Muscle of arm (tissue), 12 donors: Measurements from ENCODE around the gene RAI1. TPM values are rescaled to one million over a fixed set of nuclear protein-coding genes. Genes with fewer than 3 reads are reported as not detected.

Experiments
- DNase-seq: peaks from one replicate; pipeline ENCODE4 v3.0.0-alpha.2; 2013
- polyA plus RNA-seq, 12 donors: library from polyadenylated mRNA; unstranded; fragments of 120-200 nt; gene quantifications; one replicate each; pipeline ENCODE4 v1.2.1, GENCODE V29; 2013; ENCODE audit not compliant: insufficient read length in 12 of 12

The RAI1 gene
- polyA plus RNA-seq, 12 donors, result 11.7 to 36.8 (median 14.5) TPM; not detected in 1

GRCh38 chr17:17749025-17749772 is 67.9 kb downstream of the RAI1 start:
- no peak for DNase-seq

DNA sequence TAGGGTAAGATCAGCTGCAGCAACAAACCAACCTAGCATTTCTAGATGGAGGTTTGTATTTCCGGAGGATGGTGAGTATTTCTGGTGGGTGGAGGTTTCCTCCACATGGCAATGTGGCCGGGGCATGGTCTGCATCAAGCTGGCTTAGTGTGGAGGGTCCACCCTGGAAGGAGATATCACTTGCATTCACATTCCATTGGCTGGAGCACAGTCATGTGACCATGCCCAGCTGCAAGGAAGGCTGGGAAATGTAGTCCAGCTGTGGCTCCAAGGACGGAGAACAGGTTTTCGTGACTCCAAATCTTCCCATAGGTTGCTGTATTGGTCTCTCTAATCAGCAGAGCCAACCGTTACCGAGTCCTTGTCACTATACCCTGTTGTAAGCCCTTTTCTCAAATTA is 68.7 kb downstream of the RAI1 start:
- no peak for DNase-seq

GRCh38 chr17:17750881-17751280 is 69.6 kb downstream of the RAI1 start:
- DNase-seq, result no peak

- DNase-seq, result no peak
Observed at GRCh38 chr17:17751489-17752088, 70.3 kb downstream of the RAI1 start.

DNA sequence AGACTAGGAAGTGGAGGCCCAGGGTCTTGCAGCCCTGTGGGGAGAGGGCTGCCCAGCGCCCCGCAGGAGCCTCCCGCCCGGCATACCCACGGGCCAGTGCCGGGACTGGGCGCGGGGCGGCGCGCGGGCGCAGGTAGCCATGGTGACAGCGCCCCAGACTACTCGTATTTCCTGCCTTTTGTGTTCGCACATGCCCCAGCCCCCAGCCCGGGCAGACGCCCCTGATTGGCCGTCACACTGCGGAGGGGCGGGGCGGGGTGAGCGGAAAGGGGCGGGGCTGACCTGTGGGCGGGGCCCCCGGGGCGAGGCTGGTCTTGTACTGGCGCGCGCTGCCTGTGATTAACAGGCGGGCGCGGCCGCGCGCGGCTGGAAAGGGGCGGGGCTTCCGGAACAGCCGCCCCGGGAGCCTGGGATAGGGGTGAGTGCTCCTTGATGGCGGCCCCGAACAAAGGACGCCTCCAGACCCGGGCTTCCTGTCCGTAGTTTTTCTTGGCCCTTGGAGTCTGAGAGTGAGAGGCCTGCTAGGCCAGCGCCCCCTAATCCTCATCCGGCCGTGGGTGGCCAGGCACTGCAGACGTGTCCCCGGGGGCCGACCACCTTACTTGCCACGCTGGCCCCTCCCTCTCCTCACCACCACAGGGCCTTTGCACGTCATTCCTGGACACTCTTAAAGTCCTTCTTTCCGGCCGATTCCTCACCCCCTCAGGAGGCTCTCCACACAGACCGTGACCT is 71.0 kb downstream of the RAI1 start:
- peak; percentile 90 for DNase-seq

DNA sequence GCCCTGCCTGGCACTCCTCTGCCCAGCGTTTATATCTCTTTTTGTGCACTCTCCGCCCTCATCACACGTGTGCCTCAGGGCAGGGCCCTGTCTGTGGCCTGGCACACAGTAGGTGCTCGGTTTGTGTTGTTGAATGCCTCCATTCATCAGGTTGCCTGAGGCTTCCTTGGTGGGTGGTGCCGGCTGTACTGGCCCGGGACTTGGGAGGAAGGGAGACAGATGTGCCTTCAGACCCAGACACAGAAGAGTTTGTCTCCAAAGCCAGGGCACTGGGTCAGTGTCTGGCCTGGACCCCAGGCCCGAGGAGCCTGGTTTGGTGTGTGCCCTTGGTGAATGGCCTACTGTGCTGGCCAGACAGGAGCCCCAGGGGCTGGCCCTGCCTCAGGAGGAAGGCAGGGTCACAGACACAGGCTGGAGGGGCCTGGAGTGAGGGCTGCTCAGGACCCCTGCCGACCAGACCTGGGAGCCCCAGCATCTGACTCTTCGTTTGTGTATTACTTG is 71.6 kb downstream of the RAI1 start:
- no peak for DNase-seq

DNA sequence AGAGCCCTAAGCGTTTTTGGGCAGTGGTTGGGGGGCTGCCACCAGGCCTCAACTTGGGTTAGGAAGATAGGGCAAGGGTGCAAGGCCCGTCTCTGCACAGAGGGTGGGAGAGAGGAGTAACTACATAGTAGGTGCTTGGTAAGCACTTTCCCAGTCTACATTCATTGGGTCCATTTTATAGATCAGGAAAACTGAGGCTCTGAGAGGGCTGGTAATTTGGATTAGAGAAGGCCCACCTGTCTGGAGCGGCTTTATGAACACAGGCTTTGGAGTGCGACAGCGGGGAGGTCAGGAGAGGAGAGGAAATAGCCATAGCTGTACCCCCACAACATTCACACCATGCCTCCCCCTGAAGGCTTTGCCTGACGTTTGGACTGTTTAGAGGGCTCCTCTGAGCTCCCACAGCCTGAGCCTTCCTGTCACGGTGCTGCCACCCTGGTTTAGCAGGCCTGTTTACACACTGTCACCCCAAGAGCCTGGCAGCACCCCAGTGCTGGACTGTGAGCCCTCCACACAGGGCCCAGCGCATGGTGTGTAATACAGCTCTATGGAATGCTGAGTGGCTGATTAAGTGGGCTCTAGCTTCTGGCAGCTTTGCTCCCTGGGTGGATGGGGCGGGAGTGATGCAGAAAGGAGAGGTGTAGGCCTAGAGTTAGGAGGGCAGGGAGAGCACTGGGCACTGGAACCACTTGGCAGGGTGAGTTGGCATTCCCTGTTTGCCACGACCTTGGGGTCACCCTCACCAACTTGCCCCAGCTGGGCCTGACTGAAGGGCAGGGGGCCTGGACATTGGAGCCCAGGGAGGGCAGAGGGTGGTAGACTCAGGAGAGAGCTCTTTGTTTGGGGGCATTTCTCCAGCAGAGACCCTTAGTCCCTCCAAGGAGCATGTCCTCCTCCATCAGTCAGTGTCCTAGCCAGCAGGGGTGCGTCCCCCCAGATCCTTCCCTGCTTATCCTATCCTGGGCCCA is 73.7 kb downstream of the RAI1 start:
- no peak for DNase-seq

- no peak for DNase-seq
Observed at GRCh38 chr17:17755715-17756114, 74.5 kb downstream of the RAI1 start.

DNA sequence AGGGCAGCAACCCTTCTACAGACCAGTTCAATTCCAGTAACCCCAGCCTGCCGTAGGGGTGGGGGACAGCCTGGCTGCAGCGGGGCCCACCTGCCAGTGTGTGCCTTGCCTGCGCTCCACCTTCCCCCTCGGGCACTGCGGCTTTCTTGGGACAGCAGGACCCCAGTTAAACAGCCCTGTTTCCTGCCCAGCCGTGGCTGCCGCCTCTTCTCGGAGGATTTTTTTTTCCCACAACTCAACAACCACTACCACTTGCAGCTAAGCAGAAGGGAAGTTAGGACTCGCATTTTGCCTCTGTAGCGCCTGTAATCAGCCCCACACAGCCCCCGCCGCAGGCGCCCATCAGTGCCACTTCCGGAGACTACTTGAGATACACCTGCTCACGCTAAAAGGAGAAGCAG is 76.1 kb downstream of the RAI1 start:
- no peak for DNase-seq

GRCh38 chr17:17757956-17758845 is 76.9 kb downstream of the RAI1 start:
- no peak for DNase-seq

GRCh38 chr17:17758941-17759563 is 77.8 kb downstream of the RAI1 start:
- DNase-seq, result no peak

- no peak for DNase-seq
Observed at GRCh38 chr17:17760350-17760749, 79.1 kb downstream of the RAI1 start.

DNA sequence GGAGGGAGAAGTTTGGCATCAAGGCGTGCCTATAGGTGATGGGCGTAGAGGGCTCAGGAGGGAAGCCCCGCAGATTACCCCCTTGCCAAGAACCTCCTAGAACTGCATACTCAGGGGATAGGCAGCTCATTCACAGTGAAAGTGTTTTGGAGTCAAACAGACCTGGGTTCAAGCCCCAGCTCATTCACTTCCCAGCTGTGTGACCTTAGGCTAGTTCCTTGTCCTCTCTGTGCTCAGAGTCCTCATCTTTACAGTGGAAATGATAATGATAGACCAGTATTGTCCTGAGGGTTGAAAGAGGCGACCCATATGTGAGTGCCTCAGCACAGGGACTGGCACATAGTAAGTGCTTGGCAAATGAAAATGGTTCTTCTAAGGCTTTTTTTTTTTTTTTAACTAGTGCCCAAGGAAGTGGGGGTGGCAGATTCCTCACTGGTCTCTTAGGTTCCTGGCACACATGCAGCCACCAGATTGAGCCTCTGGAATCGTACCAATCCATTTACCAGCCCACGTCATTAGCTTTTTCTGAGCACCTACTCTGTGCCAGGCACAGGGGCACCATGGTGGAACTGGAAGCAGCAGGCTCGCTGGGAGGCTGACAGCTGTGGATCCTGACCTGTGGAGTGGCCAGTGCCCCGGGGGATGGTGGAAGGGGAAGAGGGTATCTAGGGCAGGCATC is 79.8 kb downstream of the RAI1 start:
- DNase-seq, result no peak

DNA sequence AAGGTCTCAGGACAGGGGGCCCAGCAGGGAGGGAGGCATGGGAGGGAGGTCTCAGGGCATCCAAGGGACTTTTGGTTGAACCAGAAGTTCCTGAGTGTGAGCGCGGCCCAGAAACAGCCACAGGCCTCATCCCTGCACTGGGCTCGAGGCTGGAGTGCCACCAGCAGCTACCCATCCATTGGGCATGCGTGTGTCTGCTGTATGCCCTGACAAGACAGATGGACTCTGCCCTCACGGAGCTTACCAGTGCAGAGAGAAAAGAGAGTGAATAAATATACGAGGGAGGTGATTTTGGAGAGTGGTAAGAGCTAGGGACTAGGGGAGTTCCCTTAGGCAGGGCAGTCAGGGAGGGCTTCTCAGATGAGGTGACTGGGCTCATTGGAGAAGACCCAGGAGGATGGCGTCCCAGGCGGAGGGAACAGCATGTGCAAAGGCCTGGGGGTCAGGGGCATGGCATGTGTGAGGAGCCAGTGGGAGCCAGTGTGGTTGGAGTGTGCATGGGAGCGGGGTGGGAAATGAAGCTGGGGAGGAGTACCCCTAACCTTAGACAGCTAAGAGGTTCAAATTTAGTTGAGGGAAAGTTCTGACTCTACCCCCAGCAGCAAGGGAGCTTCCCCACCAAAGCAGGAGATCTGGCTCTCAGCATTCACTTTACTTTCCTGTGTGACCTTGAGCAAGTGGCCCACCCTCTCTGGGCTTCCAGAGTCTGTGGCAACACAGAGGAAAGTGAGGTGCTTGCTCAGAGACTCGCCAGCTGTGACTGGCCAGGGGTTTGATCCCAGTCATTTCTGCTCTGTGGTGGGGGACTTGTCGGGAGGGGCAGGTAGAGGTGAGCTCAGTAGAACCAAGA is 80.9 kb downstream of the RAI1 start:
- no peak for DNase-seq

DNA sequence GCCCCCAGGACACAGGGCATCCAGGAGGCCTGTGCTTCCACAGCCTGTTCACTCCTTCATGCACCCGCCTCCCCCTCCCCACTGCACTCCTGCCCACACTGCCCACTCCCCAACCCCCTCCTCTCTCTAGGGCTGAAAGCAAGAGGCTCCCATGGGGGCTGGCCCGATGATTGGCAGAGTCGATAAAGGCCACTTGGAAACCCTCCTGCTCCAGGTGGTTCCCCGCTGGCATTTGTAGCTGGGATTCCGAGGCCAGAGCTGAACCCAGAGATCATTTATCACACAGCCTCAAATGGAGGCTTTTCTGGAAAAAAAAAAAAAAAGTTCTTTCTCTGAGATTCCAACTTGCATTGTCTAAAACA is 81.5 kb downstream of the RAI1 start:
- no peak for DNase-seq

DNA sequence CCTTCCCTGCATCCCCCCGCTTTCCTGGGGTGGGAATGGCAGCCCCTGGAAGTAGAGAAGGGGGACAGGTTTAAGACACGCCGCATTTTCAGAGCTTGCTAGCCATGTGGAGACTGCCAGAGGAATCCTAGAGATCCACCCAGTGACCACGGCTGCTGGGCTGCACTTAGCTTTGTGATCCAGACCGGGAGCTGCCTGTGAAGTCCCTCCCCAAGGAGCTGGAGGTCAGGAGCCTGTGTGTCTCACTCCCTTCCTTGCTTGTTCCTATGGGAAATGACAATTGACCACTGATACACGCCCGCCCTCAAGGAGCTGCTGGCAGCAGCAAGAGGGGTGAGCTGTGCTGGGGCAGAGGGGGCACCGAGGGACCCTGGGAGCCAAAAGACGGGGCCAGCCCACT is 81.9 kb downstream of the RAI1 start:
- DNase-seq, result no peak

GRCh38 chr17:17763734-17764133 is 82.5 kb downstream of the RAI1 start:
- DNase-seq, result no peak

DNA sequence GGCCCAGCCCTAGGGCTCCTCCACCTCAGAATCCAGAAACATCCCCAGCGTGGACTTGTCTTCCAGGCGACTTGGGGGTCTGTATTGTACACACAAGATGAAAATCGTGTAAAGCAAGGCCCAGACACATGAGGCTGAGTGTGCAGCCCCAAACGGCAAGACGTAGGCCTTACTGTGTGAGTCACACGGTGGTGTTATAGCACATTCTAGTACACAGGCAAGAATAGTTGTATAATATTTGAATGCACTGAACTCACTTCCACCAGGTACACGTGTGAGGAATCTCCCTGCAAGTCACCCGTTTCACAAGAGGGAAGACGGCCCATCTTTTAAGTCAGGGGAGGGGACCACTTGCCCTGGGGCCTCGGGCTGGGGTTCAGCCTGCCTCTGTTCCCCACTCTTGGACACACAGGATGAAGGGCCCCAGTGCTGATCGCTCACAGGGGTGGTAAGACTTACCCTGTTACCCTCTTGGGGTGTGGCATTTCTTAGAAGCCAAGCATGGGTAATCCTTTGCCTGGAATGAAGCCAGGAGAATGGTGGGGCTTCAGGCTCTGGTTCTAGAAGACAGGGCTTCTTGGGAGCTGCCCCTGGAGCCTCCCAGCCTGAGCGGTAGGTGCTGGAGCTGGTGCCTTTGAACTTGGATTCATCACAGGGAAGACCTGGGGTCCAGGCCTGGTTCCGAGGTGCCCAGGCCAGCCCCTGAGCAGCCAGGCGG is 84.3 kb downstream of the RAI1 start:
- DNase-seq, result no peak
